ENCODE data around the gene CEBPG. TPM values are rescaled to one million over a fixed set of nuclear protein-coding genes. Genes with fewer than 3 reads are reported as not detected.

CEBPG gene
- total RNA-seq (2021; ENCODE audit: unreplicated experiment) = 41.5 TPM
- 29.2 TPM for polyA plus RNA-seq (2012; ENCODE audit: insufficient read length)
- Bru-seq, nascent RNA = percentile 95 among the genes with signal in this experiment
- percentile 98 among the genes with signal in this experiment for BruChase-seq, experiment 1, labeled RNA remaining after a 2-hour chase
- percentile 98 among the genes with signal in this experiment for BruChase-seq, experiment 2, labeled RNA remaining after a 6-hour chase
- long read RNA-seq, full-length matches to known transcripts = 130 of 145 reads
- long read RNA-seq, partial matches to known transcripts = 11 of 145 reads
- long read RNA-seq, other reads (novel, unspliced or antisense) = 4 of 145 reads

GRCh38 chr19:33373453-33374235 lies at the start of gene CEBPG:
Gene CEBPG (plus strand): TSS chr19:33373709. CDS start chr19:33379240, 5,531 bp downstream.
- no peaks in the 10 kb centered on the region; the same call in 1 of the 2 replicates for H3K36me3 ChIP-seq (ENCODE audit: control insufficient read depth, insufficient read depth, low read length)
- peak within 1 kb of the TSS; percentile 88 to 96 for H3K4me3 ChIP-seq (ENCODE audit: low read depth in 2 of 2, low read length in 2 of 2)
- DNase-seq (ENCODE audit: low read depth, low spot score) = no peak
- H3K4me1 ChIP-seq (ENCODE audit: control insufficient read depth, insufficient read depth, low read length) = peaks cover 36% of the 10 kb centered on the region
- TF ChIP-seq TCF7L2 (IDR thresholded peaks at IDR 0.05; ENCODE audit: low read depth, low read length) = no peak; the same call in 1 of the 2 replicates
- TF ChIP-seq, protein P1, sequence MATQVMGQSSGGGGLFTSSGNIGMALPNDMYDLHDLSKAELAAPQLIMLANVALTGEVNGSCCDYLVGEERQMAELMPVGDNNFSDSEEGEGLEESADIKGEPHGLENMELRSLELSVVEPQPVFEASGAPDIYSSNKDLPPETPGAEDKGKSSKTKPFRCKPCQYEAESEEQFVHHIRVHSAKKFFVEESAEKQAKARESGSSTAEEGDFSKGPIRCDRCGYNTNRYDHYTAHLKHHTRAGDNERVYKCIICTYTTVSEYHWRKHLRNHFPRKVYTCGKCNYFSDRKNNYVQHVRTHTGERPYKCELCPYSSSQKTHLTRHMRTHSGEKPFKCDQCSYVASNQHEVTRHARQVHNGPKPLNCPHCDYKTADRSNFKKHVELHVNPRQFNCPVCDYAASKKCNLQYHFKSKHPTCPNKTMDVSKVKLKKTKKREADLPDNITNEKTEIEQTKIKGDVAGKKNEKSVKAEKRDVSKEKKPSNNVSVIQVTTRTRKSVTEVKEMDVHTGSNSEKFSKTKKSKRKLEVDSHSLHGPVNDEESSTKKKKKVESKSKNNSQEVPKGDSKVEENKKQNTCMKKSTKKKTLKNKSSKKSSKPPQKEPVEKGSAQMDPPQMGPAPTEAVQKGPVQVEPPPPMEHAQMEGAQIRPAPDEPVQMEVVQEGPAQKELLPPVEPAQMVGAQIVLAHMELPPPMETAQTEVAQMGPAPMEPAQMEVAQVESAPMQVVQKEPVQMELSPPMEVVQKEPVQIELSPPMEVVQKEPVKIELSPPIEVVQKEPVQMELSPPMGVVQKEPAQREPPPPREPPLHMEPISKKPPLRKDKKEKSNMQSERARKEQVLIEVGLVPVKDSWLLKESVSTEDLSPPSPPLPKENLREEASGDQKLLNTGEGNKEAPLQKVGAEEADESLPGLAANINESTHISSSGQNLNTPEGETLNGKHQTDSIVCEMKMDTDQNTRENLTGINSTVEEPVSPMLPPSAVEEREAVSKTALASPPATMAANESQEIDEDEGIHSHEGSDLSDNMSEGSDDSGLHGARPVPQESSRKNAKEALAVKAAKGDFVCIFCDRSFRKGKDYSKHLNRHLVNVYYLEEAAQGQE (IDR thresholded peaks at IDR 0.05; ENCODE audit: insufficient read depth in 1 of 2, low read depth in 2 of 2, low read length in 1 of 2) = 0 out of 4 replicates have a peak, but pooled peaks of 1 of the 2 experiments have one; percentile 11
- peak; percentile 38; the same call in 1 of the 2 replicates for TF ChIP-seq CTCF (IDR thresholded peaks at IDR 0.05)
- TF ChIP-seq POLR2AphosphoS5 (IDR thresholded peaks at IDR 0.05; ENCODE audit: low read depth, low read length) = peak; percentile 77
- TF ChIP-seq SIN3A (IDR thresholded peaks at IDR 0.05; ENCODE audit: borderline replicate concordance, insufficient read depth, low read depth, low read length) = peak; percentile 78
- intact Hi-C loops (cut with micrococcal nuclease; ENCODE audit: unreplicated experiment) = no loop called here
- ChIA-PET POLR2A (interaction anchor here (0.6 to 0.8 kb wide), 5 partner anchors 8 to 941 kb away, joined by 3 to 6 read pairs (median 4); no protein-coding TSS in a partner anchor), CTCF (interaction anchor here (0.7 to 1.2 kb wide), 2 partner anchors 42 to 221 kb away, joined by 3 read pairs; no protein-coding TSS in a partner anchor)
- peak within 1 kb of the TSS; percentile 92 for H3K27ac ChIP-seq (ENCODE audit: low read length)
- no peaks in the 10 kb centered on the region for H3K9me3 ChIP-seq (ENCODE audit: control insufficient read depth, insufficient read depth, low read depth, low read length)
- BruUV-seq (replicated peaks) = no TSS peak
- H3K27me3 ChIP-seq (ENCODE audit: control insufficient read depth, insufficient read depth, low read length) = no peaks in the 10 kb centered on the region
- ATAC-seq = peak; percentile 97
- in situ Hi-C loops (cut with HindIII; ENCODE audit: low pct_unique_long_range_greater_than_20kb, low sequenced_read_pairs) = no loop called here

DNA sequence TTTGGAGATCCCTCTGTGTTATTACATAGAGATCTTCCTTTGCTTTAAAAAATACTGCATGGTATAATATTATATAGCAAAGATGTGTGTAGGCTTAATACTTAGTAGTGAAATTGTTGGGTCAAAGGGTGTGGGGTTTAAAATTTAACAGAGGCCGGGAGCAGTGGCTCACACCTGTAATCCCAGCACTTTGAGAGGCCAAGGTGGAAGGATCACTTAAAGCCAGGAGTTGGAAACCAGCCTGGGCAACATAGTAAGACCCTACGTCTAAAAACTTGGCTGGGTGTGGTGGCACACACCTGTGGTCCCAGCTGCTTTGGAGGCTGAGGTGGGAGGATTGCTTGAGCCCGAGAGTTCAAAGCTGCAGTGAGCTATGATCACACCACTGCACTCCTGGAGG lies 48.9 kb upstream of the CEBPG start:
- no peak for DNase-seq (ENCODE audit: low read depth, low spot score)
- no TSS peak for BruUV-seq (replicated peaks)
- ATAC-seq = no peak
- H3K36me3 ChIP-seq (ENCODE audit: control insufficient read depth, insufficient read depth, low read length) = no peaks in the 10 kb centered on the region
- intact Hi-C loops (cut with micrococcal nuclease; ENCODE audit: unreplicated experiment) = no loop called here
- H3K27ac ChIP-seq (ENCODE audit: low read length) = no peak overlapping the region
- no peaks in the 10 kb centered on the region for H3K4me1 ChIP-seq (ENCODE audit: control insufficient read depth, insufficient read depth, low read length)
- H3K27me3 ChIP-seq (ENCODE audit: control insufficient read depth, insufficient read depth, low read length) = no peaks in the 10 kb centered on the region
- H3K9me3 ChIP-seq (ENCODE audit: control insufficient read depth, insufficient read depth, low read depth, low read length) = no peaks in the 10 kb centered on the region
- H3K4me3 ChIP-seq (ENCODE audit: low read depth in 2 of 2, low read length in 2 of 2) = no peak overlapping the region
- in situ Hi-C loops (cut with HindIII; ENCODE audit: low pct_unique_long_range_greater_than_20kb, low sequenced_read_pairs) = no loop called here
- ChIA-PET CTCF (no interaction called here), POLR2A (interaction anchor here (0.7 kb wide), 1 partner anchor 84 kb away, joined by 5 read pairs; no protein-coding TSS in a partner anchor)
- TF ChIP-seq SIN3A (IDR thresholded peaks at IDR 0.05; ENCODE audit: borderline replicate concordance, insufficient read depth, low read depth, low read length) (no peak), TCF7L2 (IDR thresholded peaks at IDR 0.05; ENCODE audit: low read depth, low read length) (no peak), CTCF (IDR thresholded peaks at IDR 0.05) (no peak)
- TF ChIP-seq, protein P1 (IDR thresholded peaks at IDR 0.05; ENCODE audit: insufficient read depth in 1 of 2, low read depth in 2 of 2, low read length in 1 of 2) = no peak

Measured in Panc1 (cell line).